Measurements from ENCODE around the gene PKP1. TPM values are rescaled to one million over a fixed set of nuclear protein-coding genes. Genes with fewer than 3 reads are reported as not detected.

PKP1 gene
- total RNA-seq, 6 experiments from 2014 or later = not detected

- Histone ChIP-seq H3K27ac (no peak overlapping the region), H3K9me3 (no peaks in the 10 kb centered on the region), H3K27me3 (no peaks in the 10 kb centered on the region), H3K36me3 (no peaks in the 10 kb centered on the region), H3K4me3 (no peak overlapping the region), H3K4me1 (no peaks in the 10 kb centered on the region)
- TF ChIP-seq POLR2A (IDR thresholded peaks at IDR 0.05) = no peak
- TF ChIP-seq, protein P1, sequence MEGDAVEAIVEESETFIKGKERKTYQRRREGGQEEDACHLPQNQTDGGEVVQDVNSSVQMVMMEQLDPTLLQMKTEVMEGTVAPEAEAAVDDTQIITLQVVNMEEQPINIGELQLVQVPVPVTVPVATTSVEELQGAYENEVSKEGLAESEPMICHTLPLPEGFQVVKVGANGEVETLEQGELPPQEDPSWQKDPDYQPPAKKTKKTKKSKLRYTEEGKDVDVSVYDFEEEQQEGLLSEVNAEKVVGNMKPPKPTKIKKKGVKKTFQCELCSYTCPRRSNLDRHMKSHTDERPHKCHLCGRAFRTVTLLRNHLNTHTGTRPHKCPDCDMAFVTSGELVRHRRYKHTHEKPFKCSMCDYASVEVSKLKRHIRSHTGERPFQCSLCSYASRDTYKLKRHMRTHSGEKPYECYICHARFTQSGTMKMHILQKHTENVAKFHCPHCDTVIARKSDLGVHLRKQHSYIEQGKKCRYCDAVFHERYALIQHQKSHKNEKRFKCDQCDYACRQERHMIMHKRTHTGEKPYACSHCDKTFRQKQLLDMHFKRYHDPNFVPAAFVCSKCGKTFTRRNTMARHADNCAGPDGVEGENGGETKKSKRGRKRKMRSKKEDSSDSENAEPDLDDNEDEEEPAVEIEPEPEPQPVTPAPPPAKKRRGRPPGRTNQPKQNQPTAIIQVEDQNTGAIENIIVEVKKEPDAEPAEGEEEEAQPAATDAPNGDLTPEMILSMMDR (IDR thresholded peaks at IDR 0.05) = no peak
- ATAC-seq (no peak), DNase-seq (peak in 1 of 3 donors; percentile 7)
- intact Hi-C loops (cut with DNase I) = no loop called here
- WGBS (ENCODE audit: insufficient coverage, low coverage, low lambda C conversion rate, missing lambda C conversion rate) = 76% methylated on average over 5 of the region's 7 CpGs
These were observed 61.1 kb downstream of the PKP1 start for GRCh38 chr1:201344206-201345080.

DNA sequence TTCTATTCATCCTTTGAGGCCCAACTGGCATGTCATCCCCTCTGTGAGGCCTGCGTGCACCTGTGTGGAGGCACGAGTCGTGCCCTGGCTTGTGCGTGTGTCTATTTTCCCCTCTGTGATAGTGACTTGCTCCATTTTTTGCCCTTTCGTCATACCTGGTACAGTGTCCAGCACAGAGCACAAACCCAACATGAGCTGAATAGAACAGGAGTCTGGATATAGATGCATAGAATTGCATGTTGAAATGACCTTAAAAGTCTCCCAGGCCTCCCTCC lies 61.7 kb downstream of the PKP1 start:
- intact Hi-C loops (cut with DNase I) = no loop called here
- DNase-seq = peak in 1 of 3 donors; percentile 16

GRCh38 chr1:201346337-201346939 lies 63.1 kb downstream of the PKP1 start:
- Histone ChIP-seq H3K36me3 (no peaks in the 10 kb centered on the region), H3K27me3 (no peaks in the 10 kb centered on the region), H3K4me1 (no peaks in the 10 kb centered on the region), H3K27ac (no peak overlapping the region), H3K4me3 (no peak overlapping the region), H3K9me3 (no peaks in the 10 kb centered on the region)
- ATAC-seq = peak; percentile 62 to 74 (median 68)
- TF ChIP-seq POLR2A (IDR thresholded peaks at IDR 0.05) = no peak
- TF ChIP-seq, protein P1 (IDR thresholded peaks at IDR 0.05) = peak; percentile 40 to 60 (median 50)
- DNase-seq = peak in 2 of 3 donors; percentile 16 to 37
- intact Hi-C loops (cut with DNase I) = no loop called here
- WGBS (ENCODE audit: insufficient coverage, low coverage, low lambda C conversion rate, missing lambda C conversion rate) = 53% methylated on average over 5 of the region's 5 CpGs

More for the DNA sequence above, 61.7 kb downstream of the PKP1 start:
- no peaks in the 10 kb centered on the region for H3K9me3 ChIP-seq
- WGBS (ENCODE audit: insufficient coverage, low coverage, low lambda C conversion rate, missing lambda C conversion rate) = 87% methylated on average over 3 of the region's 5 CpGs
- no peak overlapping the region for H3K27ac ChIP-seq
- H3K36me3 ChIP-seq = no peaks in the 10 kb centered on the region
- no peak for TF ChIP-seq POLR2A (IDR thresholded peaks at IDR 0.05)
- TF ChIP-seq, protein P1 (IDR thresholded peaks at IDR 0.05) = no peak
- no peak for ATAC-seq
- no peaks in the 10 kb centered on the region for H3K27me3 ChIP-seq
- H3K4me3 ChIP-seq = no peak overlapping the region
- no peaks in the 10 kb centered on the region for H3K4me1 ChIP-seq

GRCh38 chr1:201346987-201347386 lies 63.7 kb downstream of the PKP1 start:
- Histone ChIP-seq H3K27ac (no peak overlapping the region), H3K27me3 (no peaks in the 10 kb centered on the region), H3K4me1 (no peaks in the 10 kb centered on the region), H3K4me3 (no peak overlapping the region), H3K9me3 (no peaks in the 10 kb centered on the region), H3K36me3 (no peaks in the 10 kb centered on the region)
- DNase-seq (no peak), ATAC-seq (no peak)
- TF ChIP-seq, protein P1 (IDR thresholded peaks at IDR 0.05) = no peak
- no peak for TF ChIP-seq POLR2A (IDR thresholded peaks at IDR 0.05)
- intact Hi-C loops (cut with DNase I) = no loop called here
- WGBS (ENCODE audit: insufficient coverage, low coverage, low lambda C conversion rate, missing lambda C conversion rate) = 15% methylated on average over 2 of the region's 2 CpGs
